Progenitor cell of endocrine pancreas (in vitro differentiated cells): ENCODE results near the gene PANK2. TPM values are rescaled to one million over a fixed set of nuclear protein-coding genes. Genes with fewer than 3 reads are reported as not detected.
A peak's percentile ranks its signal among the peaks of the same experiment; 100 is the strongest.
"Not testable (repeated sequence)": the region's sequence is repeated elsewhere in the genome, so short reads cannot be mapped to it uniquely, and the experiment has no call there.

Experiments
- DNase-seq: peaks from one replicate; pipeline ENCODE4 v3.0.0; 2021; ENCODE audit warnings: low spot score; ENCODE audit not compliant: unreplicated experiment
- H3K27ac Mint-ChIP-seq: 2 replicates; pipeline ENCODE4 v1.8.0; 2021; ENCODE audit warnings: mild to moderate bottlenecking, moderate library complexity, mixed read lengths
- H3K27me3 Mint-ChIP-seq: 2 replicates; pipeline ENCODE4 v1.8.0; 2021; ENCODE audit warnings: mixed read lengths
- H3K36me3 Mint-ChIP-seq: 2 replicates; pipeline ENCODE4 v1.8.0; 2022; ENCODE audit warnings: mixed read lengths; ENCODE audit not compliant: insufficient read depth
- H3K4me1 Mint-ChIP-seq: 2 replicates; pipeline ENCODE4 v1.8.0; 2021; ENCODE audit warnings: low read depth, mixed read lengths
- H3K4me3 Mint-ChIP-seq: 2 replicates; pipeline ENCODE4 v1.8.0; 2021; ENCODE audit warnings: low read depth, mild to moderate bottlenecking, moderate library complexity, mixed read lengths
- H3K9me3 Mint-ChIP-seq: 2 replicates; pipeline ENCODE4 v1.8.0; 2021; ENCODE audit warnings: low read depth, mixed read lengths
- total RNA-seq: library from RNA; stranded (reverse); gene quantifications from 2 replicates; pipeline ENCODE4 v1.2.1, GENCODE V29; 2021
- TF ChIP-seq, protein P1 (sequence below): fragments of 200-600 bp; sonication (generic); IDR thresholded peaks from one replicate; pipeline ENCODE4 v1.5.0; 2021; ENCODE audit warnings: antibody characterized with exemption, mild to moderate bottlenecking; ENCODE audit not compliant: unreplicated experiment

PANK2 gene
- total RNA-seq, 1 donor from 2014 or later = 53.8 TPM

GRCh38 chr20:3890398-3890751 lies 1.2 kb downstream of the PANK2 start:
- DNase-seq = no peak
- Mint-ChIP-seq H3K4me3 (peak overlapping the region; percentile 94), H3K27me3 (no peaks in the 10 kb centered on the region), H3K27ac (peak overlapping the region; percentile 96), H3K4me1 (peaks cover 39% of the 10 kb centered on the region), H3K9me3 (no peaks in the 10 kb centered on the region), H3K36me3 (peaks cover 6% of the 10 kb centered on the region)
- TF ChIP-seq, protein P1, sequence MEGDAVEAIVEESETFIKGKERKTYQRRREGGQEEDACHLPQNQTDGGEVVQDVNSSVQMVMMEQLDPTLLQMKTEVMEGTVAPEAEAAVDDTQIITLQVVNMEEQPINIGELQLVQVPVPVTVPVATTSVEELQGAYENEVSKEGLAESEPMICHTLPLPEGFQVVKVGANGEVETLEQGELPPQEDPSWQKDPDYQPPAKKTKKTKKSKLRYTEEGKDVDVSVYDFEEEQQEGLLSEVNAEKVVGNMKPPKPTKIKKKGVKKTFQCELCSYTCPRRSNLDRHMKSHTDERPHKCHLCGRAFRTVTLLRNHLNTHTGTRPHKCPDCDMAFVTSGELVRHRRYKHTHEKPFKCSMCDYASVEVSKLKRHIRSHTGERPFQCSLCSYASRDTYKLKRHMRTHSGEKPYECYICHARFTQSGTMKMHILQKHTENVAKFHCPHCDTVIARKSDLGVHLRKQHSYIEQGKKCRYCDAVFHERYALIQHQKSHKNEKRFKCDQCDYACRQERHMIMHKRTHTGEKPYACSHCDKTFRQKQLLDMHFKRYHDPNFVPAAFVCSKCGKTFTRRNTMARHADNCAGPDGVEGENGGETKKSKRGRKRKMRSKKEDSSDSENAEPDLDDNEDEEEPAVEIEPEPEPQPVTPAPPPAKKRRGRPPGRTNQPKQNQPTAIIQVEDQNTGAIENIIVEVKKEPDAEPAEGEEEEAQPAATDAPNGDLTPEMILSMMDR = no peak

GRCh38 chr20:3890999-3891929 lies 2.1 kb downstream of the PANK2 start:
- peak overlapping the region; percentile 94 for H3K4me3 Mint-ChIP-seq
- peak overlapping the region; percentile 96 for H3K27ac Mint-ChIP-seq
- DNase-seq = no peak
- peaks cover 39% of the 10 kb centered on the region for H3K4me1 Mint-ChIP-seq
- H3K36me3 Mint-ChIP-seq = peaks cover 4% of the 10 kb centered on the region
- H3K27me3 Mint-ChIP-seq = no peaks in the 10 kb centered on the region
- TF ChIP-seq, protein P1 = no peak
- no peaks in the 10 kb centered on the region for H3K9me3 Mint-ChIP-seq

GRCh38 chr20:3894796-3895195 lies 5.6 kb downstream of the PANK2 start:
- Mint-ChIP-seq H3K27me3 (no peaks in the 10 kb centered on the region), H3K4me3 (no peak overlapping the region), H3K4me1 (peaks cover 40% of the 10 kb centered on the region), H3K36me3 (peaks cover 4% of the 10 kb centered on the region), H3K9me3 (no peaks in the 10 kb centered on the region), H3K27ac (no peak overlapping the region)
- no peak for DNase-seq
- TF ChIP-seq, protein P1 = no peak

DNA sequence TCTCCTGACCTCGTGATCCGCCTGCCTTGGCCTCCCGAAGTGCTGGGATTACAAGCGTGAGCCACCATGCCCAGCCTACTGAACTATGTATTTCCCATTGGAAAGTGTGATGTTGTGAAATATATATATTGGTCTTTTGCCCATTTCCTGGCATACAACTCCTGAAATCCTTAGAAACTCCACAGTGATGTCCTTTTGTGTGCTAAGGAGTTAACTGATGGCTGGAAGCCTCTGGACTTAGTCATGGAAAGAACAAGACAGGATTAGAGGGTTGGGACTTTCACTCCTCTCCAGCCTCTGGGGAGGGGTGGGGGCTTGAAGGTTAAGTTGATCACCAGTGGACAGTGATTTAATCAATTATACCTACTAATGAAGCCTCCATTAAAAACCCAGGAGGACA lies 7.1 kb downstream of the PANK2 start:
- Mint-ChIP-seq H3K27ac (no peak overlapping the region), H3K27me3 (no peaks in the 10 kb centered on the region), H3K4me3 (no peak overlapping the region), H3K9me3 (no peaks in the 10 kb centered on the region), H3K4me1 (peaks cover 36% of the 10 kb centered on the region), H3K36me3 (peaks cover 4% of the 10 kb centered on the region)
- DNase-seq = no peak
- TF ChIP-seq, protein P1 = no peak

DNA sequence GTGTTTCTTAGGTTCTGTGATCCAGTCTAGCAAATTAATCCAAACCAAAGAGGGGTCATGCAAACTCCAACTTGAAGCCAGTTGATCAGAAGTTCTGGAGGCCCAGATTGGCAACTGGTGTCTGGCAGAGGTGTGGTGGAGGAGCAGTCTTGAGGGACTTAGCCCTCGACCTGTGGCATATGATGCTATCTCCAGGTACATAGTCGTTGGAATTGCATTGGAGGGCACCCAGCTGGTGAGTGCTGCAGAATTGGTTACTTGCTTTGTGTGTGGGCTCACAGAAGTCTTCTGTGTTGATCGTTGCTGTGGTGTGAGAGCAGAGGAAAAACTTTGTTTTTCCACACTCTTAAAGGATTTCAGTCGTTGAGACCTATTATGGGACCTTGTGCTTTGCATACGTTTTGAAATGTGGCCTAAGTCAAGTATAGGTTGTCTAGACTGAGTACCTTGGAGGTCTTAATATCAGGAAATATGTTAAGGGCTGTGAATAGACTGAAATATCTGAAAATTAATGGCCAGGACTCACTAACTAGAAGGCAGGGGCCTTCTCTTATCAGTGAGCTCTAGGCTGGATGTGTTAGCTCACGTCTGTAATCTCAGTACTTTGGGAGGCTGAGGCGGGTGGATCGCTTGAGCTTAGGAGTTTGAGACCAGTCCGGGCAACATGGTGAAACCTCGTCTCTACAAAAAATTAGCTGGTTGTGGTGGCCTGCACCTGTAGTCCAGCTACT lies 7.8 kb downstream of the PANK2 start:
- peaks cover 4% of the 10 kb centered on the region for H3K36me3 Mint-ChIP-seq
- peaks cover 30% of the 10 kb centered on the region for H3K4me1 Mint-ChIP-seq
- H3K4me3 Mint-ChIP-seq = no peak overlapping the region
- no peak for DNase-seq
- H3K27ac Mint-ChIP-seq = peak overlapping the region; percentile 69
- no peaks in the 10 kb centered on the region for H3K27me3 Mint-ChIP-seq
- H3K9me3 Mint-ChIP-seq = no peaks in the 10 kb centered on the region
- TF ChIP-seq, protein P1 = no peak

GRCh38 chr20:3898181-3898580 lies 9.0 kb downstream of the PANK2 start:
- not testable (repeated sequence) for H3K4me3 Mint-ChIP-seq, H3K27ac Mint-ChIP-seq, DNase-seq, H3K27me3 Mint-ChIP-seq, H3K36me3 Mint-ChIP-seq, H3K9me3 Mint-ChIP-seq
- H3K4me1 Mint-ChIP-seq = peaks cover 23% of the 10 kb centered on the region
